ENCODE results near the gene NDUFA5. TPM values are rescaled to one million over a fixed set of nuclear protein-coding genes. Genes with fewer than 3 reads are reported as not detected.

The NDUFA5 gene
- total and polyA plus RNA-seq, 2 experiments from 2014 or later: 55.2 to 207 TPM

DNA sequence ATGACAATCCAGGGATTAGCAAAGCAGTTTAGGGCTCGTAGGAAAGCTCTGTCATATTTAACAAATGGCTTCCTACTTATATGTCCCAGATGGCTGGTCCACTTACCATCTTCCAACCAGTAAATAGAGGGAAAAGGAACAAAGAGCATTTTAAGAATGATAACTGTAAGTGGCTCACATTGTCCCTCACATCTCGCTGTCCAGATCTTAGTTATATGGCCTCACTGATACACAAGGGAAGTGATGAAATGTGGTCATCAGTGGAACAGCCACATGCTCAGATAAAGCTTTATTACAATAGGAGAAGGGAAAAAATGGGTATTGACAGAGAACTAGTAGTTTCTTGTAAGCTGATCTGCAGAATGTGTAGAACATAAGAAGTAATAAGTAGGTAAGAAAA is 59.0 kb downstream of the NDUFA5 start:
- no peaks in the 10 kb centered on the region for H3K79me2 ChIP-seq (replicated peaks; ENCODE audit: insufficient read depth)
- DNase-seq (ENCODE audit: low spot score) (no peak), ATAC-seq (no peak)
- Mint-ChIP-seq H3K9me3 (no peaks in the 10 kb centered on the region; the same call in 2 of the 3 replicates), H3K36me3 (ENCODE audit: low read depth) (no peaks in the 10 kb centered on the region), H3K4me3 (no peak overlapping the region), H3K27ac (no peak overlapping the region), H3K27me3 (ENCODE audit: insufficient read depth, low read depth, poor library complexity) (no peaks in the 10 kb centered on the region), H3K4me1 (peaks cover 13% of the 10 kb centered on the region)
- H3K9me2 ChIP-seq (ENCODE audit: insufficient read depth): peaks cover 11% of the 10 kb centered on the region; the same call in 1 of the 2 replicates
- peak overlapping the region; percentile 6; the same call in 1 of the 2 replicates for H2AFZ ChIP-seq
- H3K4me2 ChIP-seq: no peak overlapping the region
- TF ChIP-seq JUNB (IDR thresholded peaks at IDR 0.05; ENCODE audit: unreplicated experiment) (no peak), STAT1 (IDR thresholded peaks at IDR 0.05; ENCODE audit: unreplicated experiment) (no peak)
- no peaks in the 10 kb centered on the region for H4K20me1 ChIP-seq (replicated peaks; ENCODE audit: insufficient read depth)
- H3K27ac ChIP-seq (ENCODE audit: low read depth): no peak overlapping the region
- H3F3A ChIP-seq (replicated peaks; ENCODE audit: low read depth): no peaks in the 10 kb centered on the region
- H3K4me3 ChIP-seq: no peak overlapping the region
- H3K36me3 ChIP-seq (ENCODE audit: insufficient read depth): no peaks in the 10 kb centered on the region
- H3K27me3 ChIP-seq (ENCODE audit: insufficient read depth): no peaks in the 10 kb centered on the region
- peaks cover 11% of the 10 kb centered on the region; the same call in 1 of the 2 replicates for H3K4me1 ChIP-seq (ENCODE audit: insufficient read depth)

DNA sequence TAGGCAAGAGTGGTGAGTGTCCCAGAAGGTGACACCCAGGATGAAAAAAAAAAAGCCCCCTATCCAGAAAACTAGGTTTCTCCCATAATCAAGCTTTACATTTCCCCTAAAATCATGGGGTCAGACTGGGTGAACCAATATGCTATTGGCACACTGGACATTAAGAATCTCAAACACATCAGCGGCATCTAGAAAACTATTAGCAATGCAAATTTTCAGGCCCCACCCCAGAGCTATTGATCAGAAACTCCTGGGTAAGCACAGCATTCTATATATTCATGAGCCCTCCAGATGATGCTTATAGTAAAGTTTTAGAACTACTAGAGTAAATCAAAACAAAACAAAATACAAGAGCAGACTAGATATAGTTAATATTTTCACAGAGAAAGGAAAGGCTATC is 59.6 kb downstream of the NDUFA5 start:
- no peaks in the 10 kb centered on the region for H3K36me3 Mint-ChIP-seq (ENCODE audit: low read depth)
- Histone ChIP-seq H3F3A (replicated peaks; ENCODE audit: low read depth) (no peaks in the 10 kb centered on the region), H3K4me3 (no peak overlapping the region), H3K27ac (ENCODE audit: low read depth) (no peak overlapping the region), H4K20me1 (replicated peaks; ENCODE audit: insufficient read depth) (no peaks in the 10 kb centered on the region), H3K79me2 (replicated peaks; ENCODE audit: insufficient read depth) (no peaks in the 10 kb centered on the region), H3K4me2 (no peak overlapping the region), H3K9me2 (ENCODE audit: insufficient read depth) (peaks cover 11% of the 10 kb centered on the region; the same call in 1 of the 2 replicates), H3K27me3 (ENCODE audit: insufficient read depth) (no peaks in the 10 kb centered on the region), H3K4me1 (ENCODE audit: insufficient read depth) (peaks cover 11% of the 10 kb centered on the region; the same call in 1 of the 2 replicates), H2AFZ (no peak overlapping the region), H3K36me3 (ENCODE audit: insufficient read depth) (no peaks in the 10 kb centered on the region)
- H3K27ac Mint-ChIP-seq: no peak overlapping the region
- no peaks in the 10 kb centered on the region; the same call in 2 of the 3 replicates for H3K9me3 Mint-ChIP-seq
- DNase-seq (ENCODE audit: low spot score) (no peak), ATAC-seq (no peak)
- H3K4me3 Mint-ChIP-seq: no peak overlapping the region
- TF ChIP-seq EZH2phosphoT487 (IDR thresholded peaks at IDR 0.05; ENCODE audit: unreplicated experiment) (no peak), ZNF331 (CRISPR knock-in tag; IDR thresholded peaks at IDR 0.05; ENCODE audit: low read depth) (no peak), ZNF114 (CRISPR knock-in tag; IDR thresholded peaks at IDR 0.05) (no peak), EZH2 (IDR thresholded peaks at IDR 0.05; ENCODE audit: low read depth, unreplicated experiment) (no peak), JUNB (IDR thresholded peaks at IDR 0.05; ENCODE audit: unreplicated experiment) (no peak)
- TF ChIP-seq, protein P1, sequence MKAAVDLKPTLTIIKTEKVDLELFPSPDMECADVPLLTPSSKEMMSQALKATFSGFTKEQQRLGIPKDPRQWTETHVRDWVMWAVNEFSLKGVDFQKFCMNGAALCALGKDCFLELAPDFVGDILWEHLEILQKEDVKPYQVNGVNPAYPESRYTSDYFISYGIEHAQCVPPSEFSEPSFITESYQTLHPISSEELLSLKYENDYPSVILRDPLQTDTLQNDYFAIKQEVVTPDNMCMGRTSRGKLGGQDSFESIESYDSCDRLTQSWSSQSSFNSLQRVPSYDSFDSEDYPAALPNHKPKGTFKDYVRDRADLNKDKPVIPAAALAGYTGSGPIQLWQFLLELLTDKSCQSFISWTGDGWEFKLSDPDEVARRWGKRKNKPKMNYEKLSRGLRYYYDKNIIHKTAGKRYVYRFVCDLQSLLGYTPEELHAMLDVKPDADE (IDR thresholded peaks at IDR 0.05): no peak
- TF ChIP-seq, protein P2, sequence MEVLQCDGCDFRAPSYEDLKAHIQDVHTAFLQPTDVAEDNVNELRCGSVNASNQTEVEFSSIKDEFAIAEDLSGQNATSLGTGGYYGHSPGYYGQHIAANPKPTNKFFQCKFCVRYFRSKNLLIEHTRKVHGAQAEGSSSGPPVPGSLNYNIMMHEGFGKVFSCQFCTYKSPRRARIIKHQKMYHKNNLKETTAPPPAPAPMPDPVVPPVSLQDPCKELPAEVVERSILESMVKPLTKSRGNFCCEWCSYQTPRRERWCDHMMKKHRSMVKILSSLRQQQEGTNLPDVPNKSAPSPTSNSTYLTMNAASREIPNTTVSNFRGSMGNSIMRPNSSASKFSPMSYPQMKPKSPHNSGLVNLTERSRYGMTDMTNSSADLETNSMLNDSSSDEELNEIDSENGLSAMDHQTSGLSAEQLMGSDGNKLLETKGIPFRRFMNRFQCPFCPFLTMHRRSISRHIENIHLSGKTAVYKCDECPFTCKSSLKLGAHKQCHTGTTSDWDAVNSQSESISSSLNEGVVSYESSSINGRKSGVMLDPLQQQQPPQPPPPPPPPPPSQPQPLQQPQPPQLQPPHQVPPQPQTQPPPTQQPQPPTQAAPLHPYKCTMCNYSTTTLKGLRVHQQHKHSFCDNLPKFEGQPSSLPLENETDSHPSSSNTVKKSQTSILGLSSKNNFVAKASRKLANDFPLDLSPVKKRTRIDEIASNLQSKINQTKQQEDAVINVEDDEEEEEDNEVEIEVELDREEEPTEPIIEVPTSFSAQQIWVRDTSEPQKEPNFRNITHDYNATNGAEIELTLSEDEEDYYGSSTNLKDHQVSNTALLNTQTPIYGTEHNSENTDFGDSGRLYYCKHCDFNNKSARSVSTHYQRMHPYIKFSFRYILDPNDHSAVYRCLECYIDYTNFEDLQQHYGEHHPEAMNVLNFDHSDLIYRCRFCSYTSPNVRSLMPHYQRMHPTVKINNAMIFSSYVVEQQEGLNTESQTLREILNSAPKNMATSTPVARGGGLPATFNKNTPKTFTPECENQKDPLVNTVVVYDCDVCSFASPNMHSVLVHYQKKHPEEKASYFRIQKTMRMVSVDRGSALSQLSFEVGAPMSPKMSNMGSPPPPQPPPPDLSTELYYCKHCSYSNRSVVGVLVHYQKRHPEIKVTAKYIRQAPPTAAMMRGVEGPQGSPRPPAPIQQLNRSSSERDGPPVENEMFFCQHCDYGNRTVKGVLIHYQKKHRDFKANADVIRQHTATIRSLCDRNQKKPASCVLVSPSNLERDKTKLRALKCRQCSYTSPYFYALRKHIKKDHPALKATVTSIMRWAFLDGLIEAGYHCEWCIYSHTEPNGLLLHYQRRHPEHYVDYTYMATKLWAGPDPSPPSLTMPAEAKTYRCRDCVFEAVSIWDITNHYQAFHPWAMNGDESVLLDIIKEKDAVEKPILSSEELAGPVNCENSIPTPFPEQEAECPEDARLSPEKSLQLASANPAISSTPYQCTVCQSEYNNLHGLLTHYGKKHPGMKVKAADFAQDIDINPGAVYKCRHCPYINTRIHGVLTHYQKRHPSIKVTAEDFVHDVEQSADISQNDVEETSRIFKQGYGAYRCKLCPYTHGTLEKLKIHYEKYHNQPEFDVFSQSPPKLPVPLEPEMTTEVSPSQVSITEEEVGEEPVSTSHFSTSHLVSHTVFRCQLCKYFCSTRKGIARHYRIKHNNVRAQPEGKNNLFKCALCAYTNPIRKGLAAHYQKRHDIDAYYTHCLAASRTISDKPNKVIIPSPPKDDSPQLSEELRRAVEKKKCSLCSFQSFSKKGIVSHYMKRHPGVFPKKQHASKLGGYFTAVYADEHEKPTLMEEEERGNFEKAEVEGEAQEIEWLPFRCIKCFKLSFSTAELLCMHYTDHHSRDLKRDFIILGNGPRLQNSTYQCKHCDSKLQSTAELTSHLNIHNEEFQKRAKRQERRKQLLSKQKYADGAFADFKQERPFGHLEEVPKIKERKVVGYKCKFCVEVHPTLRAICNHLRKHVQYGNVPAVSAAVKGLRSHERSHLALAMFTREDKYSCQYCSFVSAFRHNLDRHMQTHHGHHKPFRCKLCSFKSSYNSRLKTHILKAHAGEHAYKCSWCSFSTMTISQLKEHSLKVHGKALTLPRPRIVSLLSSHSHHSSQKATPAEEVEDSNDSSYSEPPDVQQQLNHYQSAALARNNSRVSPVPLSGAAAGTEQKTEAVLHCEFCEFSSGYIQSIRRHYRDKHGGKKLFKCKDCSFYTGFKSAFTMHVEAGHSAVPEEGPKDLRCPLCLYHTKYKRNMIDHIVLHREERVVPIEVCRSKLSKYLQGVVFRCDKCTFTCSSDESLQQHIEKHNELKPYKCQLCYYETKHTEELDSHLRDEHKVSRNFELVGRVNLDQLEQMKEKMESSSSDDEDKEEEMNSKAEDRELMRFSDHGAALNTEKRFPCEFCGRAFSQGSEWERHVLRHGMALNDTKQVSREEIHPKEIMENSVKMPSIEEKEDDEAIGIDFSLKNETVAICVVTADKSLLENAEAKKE (CRISPR knock-in tag; IDR thresholded peaks at IDR 0.05): no peak
- TF ChIP-seq, protein P3, sequence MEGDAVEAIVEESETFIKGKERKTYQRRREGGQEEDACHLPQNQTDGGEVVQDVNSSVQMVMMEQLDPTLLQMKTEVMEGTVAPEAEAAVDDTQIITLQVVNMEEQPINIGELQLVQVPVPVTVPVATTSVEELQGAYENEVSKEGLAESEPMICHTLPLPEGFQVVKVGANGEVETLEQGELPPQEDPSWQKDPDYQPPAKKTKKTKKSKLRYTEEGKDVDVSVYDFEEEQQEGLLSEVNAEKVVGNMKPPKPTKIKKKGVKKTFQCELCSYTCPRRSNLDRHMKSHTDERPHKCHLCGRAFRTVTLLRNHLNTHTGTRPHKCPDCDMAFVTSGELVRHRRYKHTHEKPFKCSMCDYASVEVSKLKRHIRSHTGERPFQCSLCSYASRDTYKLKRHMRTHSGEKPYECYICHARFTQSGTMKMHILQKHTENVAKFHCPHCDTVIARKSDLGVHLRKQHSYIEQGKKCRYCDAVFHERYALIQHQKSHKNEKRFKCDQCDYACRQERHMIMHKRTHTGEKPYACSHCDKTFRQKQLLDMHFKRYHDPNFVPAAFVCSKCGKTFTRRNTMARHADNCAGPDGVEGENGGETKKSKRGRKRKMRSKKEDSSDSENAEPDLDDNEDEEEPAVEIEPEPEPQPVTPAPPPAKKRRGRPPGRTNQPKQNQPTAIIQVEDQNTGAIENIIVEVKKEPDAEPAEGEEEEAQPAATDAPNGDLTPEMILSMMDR (conservative IDR thresholded peaks at IDR 0.05; ENCODE audit: low read depth in 2 of 2): no peak
- H3K27me3 Mint-ChIP-seq (ENCODE audit: insufficient read depth, low read depth, poor library complexity): no peaks in the 10 kb centered on the region
- H3K4me1 Mint-ChIP-seq: peaks cover 13% of the 10 kb centered on the region
